H1 (cell line): ENCODE measurements around the gene MAPK1. TPM values are rescaled to one million over a fixed set of nuclear protein-coding genes. Genes with fewer than 3 reads are reported as not detected.
A peak's percentile ranks its signal among the peaks of the same experiment; 100 is the strongest.

Experiments
- CTCF ChIA-PET: fragments of 300-600 bp; sonication (Branson Sonifier 250); formaldehyde crosslinking; loops from one replicate; lab custom pipeline; 2021; ENCODE audit not compliant: partially characterized antibody; lab: Charles Lee
- POLR2A ChIA-PET: fragments of 300-600 bp; sonication (Branson Sonifier 250); formaldehyde crosslinking; loops from one replicate; lab custom pipeline; 2021; ENCODE audit warnings: inconsistent platforms; ENCODE audit not compliant: partially characterized antibody; lab: Charles Lee
- DNase-seq, 2 experiments: peaks; one replicate each; pipeline versions ENCODE4 v3.0.0 to v3.0.0-alpha.2; 2010 to 2022; ENCODE audit warnings: low spot score in 2 of 2, low read depth in 1 of 2, mixed read lengths in 1 of 2
- FAIRE-seq: peaks from 2 replicates; lab custom pipeline; 2011; peaks lifted over from hg19 to GRCh38; lab: Jason Lieb, UNC
- H2AFZ ChIP-seq: 2 replicates; pipeline ENCODE4 v1.8.1; 2012; ENCODE audit warnings: low read length, inconsistent platforms
- H2AK5ac ChIP-seq: 2 replicates; pipeline ENCODE4 v1.6.1; 2013; ENCODE audit warnings: low read depth, low read length
- H2BK120ac ChIP-seq: replicated peaks from 2 replicates; pipeline ENCODE3; 2013; ENCODE audit warnings: low read depth, low read length, inconsistent platforms
- H2BK12ac ChIP-seq: 2 replicates; pipeline ENCODE4 v1.6.1; 2013; ENCODE audit warnings: low read depth, low read length
- H2BK15ac ChIP-seq: 2 replicates; pipeline ENCODE4 v1.6.1; 2013; ENCODE audit warnings: low read length
- H2BK20ac ChIP-seq: 2 replicates; pipeline ENCODE4 v1.6.1; 2013; ENCODE audit warnings: low read length
- H2BK5ac ChIP-seq: 2 replicates; pipeline ENCODE4 v1.6.1; 2013; ENCODE audit warnings: low read depth, low read length
- H3K14ac ChIP-seq: 2 replicates; pipeline ENCODE4 v1.6.1; 2013; ENCODE audit warnings: inconsistent platforms; ENCODE audit not compliant: insufficient read length
- H3K18ac ChIP-seq: 2 replicates; pipeline ENCODE4 v1.6.1; 2013; ENCODE audit warnings: low read length; ENCODE audit errors: extremely low read depth
- H3K23ac ChIP-seq: 2 replicates; pipeline ENCODE4 v1.6.1; 2013; ENCODE audit warnings: inconsistent platforms; ENCODE audit not compliant: insufficient read length
- H3K23me2 ChIP-seq: 2 replicates; pipeline ENCODE4 v1.6.1; 2013; ENCODE audit warnings: low read depth, low read length
- H3K27ac ChIP-seq: 2 replicates; pipeline ENCODE4 v1.6.1; 2011; ENCODE audit warnings: low read depth, low read length, inconsistent platforms
- H3K27me3 ChIP-seq, 4 experiments: replicated peaks in 1 of 4; 1 replicate in 1 of 4; 2 replicates in 3 of 4; pipeline versions ENCODE4 v1.6.1 to v1.8.1; 2011 to 2013; ENCODE audit warnings: low read length in 3 of 4, mild to moderate bottlenecking in 3 of 4, inconsistent platforms in 2 of 4, mixed read lengths in 2 of 4, moderate library complexity in 1 of 4; ENCODE audit not compliant: control insufficient read depth in 3 of 4, insufficient read depth in 3 of 4; ENCODE audit errors: extremely low read depth in 1 of 4
- H3K36me3 ChIP-seq, 4 experiments: 2 replicates each; pipeline versions ENCODE4 v1.6.1 to v1.8.1; 2011 to 2013; ENCODE audit warnings: mild to moderate bottlenecking in 4 of 4, low read length in 3 of 4, moderate library complexity in 2 of 4, control low read depth in 1 of 4, inconsistent platforms in 1 of 4; ENCODE audit not compliant: insufficient read depth in 4 of 4, control insufficient read depth in 2 of 4
- H3K4ac ChIP-seq: replicated peaks from 2 replicates; pipeline ENCODE3; 2013; ENCODE audit warnings: low read length, low read depth, mixed read lengths, inconsistent platforms; ENCODE audit not compliant: insufficient read length
- H3K4me1 ChIP-seq, 4 experiments: replicated peaks in 1 of 4; 1 replicate in 1 of 4; 2 replicates in 3 of 4; pipeline versions ENCODE4 v1.6.1 to v1.8.1; 2011 to 2013; ENCODE audit warnings: low read length in 3 of 4, inconsistent platforms in 2 of 4, mixed read lengths in 1 of 4; ENCODE audit not compliant: insufficient read depth in 4 of 4, control insufficient read depth in 3 of 4
- H3K4me2 ChIP-seq, 2 experiments: 2 replicates each; pipeline versions ENCODE4 v1.6.1 to v1.8.1; 2011 to 2013; ENCODE audit warnings: low read depth in 2 of 2, low read length in 2 of 2, control low read depth in 1 of 2, inconsistent platforms in 1 of 2, mild to moderate bottlenecking in 1 of 2; ENCODE audit not compliant: insufficient read depth in 1 of 2
- H3K4me3 ChIP-seq, 4 experiments: fragments of 200-600, 300-600 bp in 1 of 4; sonication (generic), shearing (Covaris generic), sonication (Bioruptor Twin) in 1 of 4; 2 replicates each; pipeline versions ENCODE4 v1.5.1 to v1.8.1; 2011 to 2016; ENCODE audit warnings: low read length in 4 of 4, low read depth in 3 of 4, control low read depth in 2 of 4, inconsistent platforms in 2 of 4, mild to moderate bottlenecking in 2 of 4, mixed read lengths in 1 of 4, moderate library complexity in 1 of 4; ENCODE audit not compliant: insufficient read depth in 2 of 4; ENCODE audit errors: extremely low read depth in 1 of 4
- H3K56ac ChIP-seq: replicated peaks from 2 replicates; pipeline ENCODE3; 2013; ENCODE audit warnings: low read depth, mild to moderate bottlenecking, mixed read lengths, low read length, inconsistent platforms; ENCODE audit not compliant: insufficient read length
- H3K79me1 ChIP-seq: 2 replicates; pipeline ENCODE4 v1.6.1; 2013; ENCODE audit warnings: low read depth, low read length, control low read depth
- H3K79me2 ChIP-seq, 2 experiments: 2 replicates each; pipeline versions ENCODE4 v1.6.1 to v1.8.1; 2012 to 2013; ENCODE audit warnings: low read length in 2 of 2, mild to moderate bottlenecking in 2 of 2, inconsistent platforms in 1 of 2; ENCODE audit not compliant: insufficient read depth in 2 of 2, control insufficient read depth in 1 of 2
- H3K9ac ChIP-seq, 4 experiments: replicated peaks in 1 of 4; 1 replicate in 1 of 4; 2 replicates in 3 of 4; pipeline versions ENCODE4 v1.6.1 to v1.8.1; 2011 to 2013; ENCODE audit warnings: low read depth in 3 of 4, low read length in 3 of 4, control low read depth in 2 of 4, mild to moderate bottlenecking in 2 of 4, moderate library complexity in 2 of 4, inconsistent platforms in 1 of 4; ENCODE audit errors: extremely low read depth in 1 of 4
- H3K9me3 ChIP-seq, 2 experiments: 2 replicates each; pipeline versions ENCODE4 v1.6.1 to v1.8.1; 2012 to 2013; ENCODE audit warnings: mild to moderate bottlenecking in 2 of 2, moderate library complexity in 2 of 2, control low read depth in 1 of 2, inconsistent platforms in 1 of 2, low read depth in 1 of 2, low read length in 1 of 2, mixed read lengths in 1 of 2; ENCODE audit not compliant: insufficient read depth in 2 of 2
- H4K20me1 ChIP-seq, 2 experiments: replicated peaks in 1 of 2; 2 replicates each; pipeline versions ENCODE3 to v1.8.1; 2011 to 2013; ENCODE audit warnings: inconsistent platforms in 2 of 2, low read length in 2 of 2, mild to moderate bottlenecking in 1 of 2; ENCODE audit not compliant: insufficient read depth in 2 of 2, control insufficient read depth in 1 of 2
- H4K5ac ChIP-seq: 2 replicates; pipeline ENCODE4 v1.6.1; 2013; ENCODE audit warnings: low read length, low read depth, mixed read lengths, inconsistent platforms; ENCODE audit not compliant: insufficient read length
- H4K8ac ChIP-seq: 2 replicates; pipeline ENCODE4 v1.8.0; 2013; ENCODE audit warnings: mild to moderate bottlenecking, moderate library complexity, low read length, inconsistent platforms; ENCODE audit not compliant: insufficient read depth; ENCODE audit errors: extremely low read depth
- H4K91ac ChIP-seq: replicated peaks from 2 replicates; pipeline ENCODE3; 2013; ENCODE audit warnings: low read length, mixed read lengths, inconsistent platforms; ENCODE audit not compliant: insufficient read length
- ASH2L ChIP-seq: fragments of 200-600, 300-600 bp; sonication (generic); IDR thresholded peaks from one replicate; pipeline ENCODE4 v1.7.1; 2017; ENCODE audit warnings: low read length
- CTCF ChIP-seq, 3 experiments: IDR thresholded peaks; 1 replicate in 2 of 3; 2 replicates in 1 of 3; pipeline versions ENCODE4 v1.5.1 to v1.6.1; 2011; ENCODE audit warnings: low read length in 3 of 3, mild to moderate bottlenecking in 3 of 3, inconsistent platforms in 2 of 3, low read depth in 1 of 3, moderate library complexity in 1 of 3; ENCODE audit not compliant: insufficient read depth in 1 of 3; ENCODE audit errors: control extremely low read depth in 1 of 3
- JUN ChIP-seq: IDR thresholded peaks from 2 replicates; pipeline ENCODE4 v1.6.1; 2011; ENCODE audit warnings: low read depth, mild to moderate bottlenecking, improper control_type of control experiment, low read length
- TAF1 ChIP-seq: IDR thresholded peaks from 2 replicates; pipeline ENCODE4 v1.6.1; 2011; ENCODE audit warnings: mild to moderate bottlenecking, low read depth, low read length
- TBP ChIP-seq: IDR thresholded peaks from 2 replicates; pipeline ENCODE4 v1.6.1; 2011; ENCODE audit warnings: low read depth, low read length, improper control_type of control experiment
- YY1 ChIP-seq: IDR thresholded peaks from 2 replicates; pipeline ENCODE4 v1.6.1; 2011; ENCODE audit warnings: low read depth, mild to moderate bottlenecking, low read length
- WGBS, 2 experiments: shearing (Covaris generic) in 1 of 2; methylation state at CpG; one replicate each; pipeline versions ENCODE4 v1.1.6 to v1.1.7; 2013 to 2015; ENCODE audit warnings: low lambda C conversion rate in 2 of 2, mixed read lengths in 2 of 2, inconsistent platforms in 1 of 2, low coverage in 1 of 2, missing lambda C conversion rate in 1 of 2; ENCODE audit not compliant: insufficient replicate concordance in 2 of 2, insufficient coverage in 1 of 2, insufficient read length in 1 of 2; ENCODE audit errors: extremely low coverage in 1 of 2, missing lambda C conversion rate in 1 of 2; 5-methylcytosine and 5-hydroxymethylcytosine counted together
- long read RNA-seq, 2 experiments: library from RNA in 1 of 2; library from capped mRNA in 1 of 2; stranded (forward); transcript quantifications; one replicate each; pipeline ENCODE4 v2.0.0, GENCODE V29; 2021; ENCODE audit warnings: inconsistent platforms in 1 of 2
- polyA minus RNA-seq, 3 experiments: library from RNA; depleted of rRNA, polyadenylated mRNA; stranded (reverse); fragments of >200 nt; gene quantifications; 1 replicate in 2 of 3; 2 replicates in 1 of 3; pipeline ENCODE4 v1.2.3, GENCODE V29; 2011
- polyA plus RNA-seq, 7 experiments: library from polyadenylated mRNA; depleted of rRNA in 3 of 7; stranded (reverse) in 5 of 7; unstranded in 2 of 7; fragments of >200 nt in 5 of 7; fragments of 200-250 nt in 2 of 7; gene quantifications; 1 replicate in 5 of 7; 2 replicates in 1 of 7; 4 replicates in 1 of 7; pipeline versions ENCODE4 v1.2.1 to v1.2.3, GENCODE V29; 2011 to 2013; ENCODE audit warnings: missing spikeins in 2 of 7, mixed read lengths in 2 of 7
- total RNA-seq: library from RNA; stranded (reverse); fragmentation: NEBNext Ultra II Directional; extraction: Animal tissue kit (Norgen Biotek cat#: 25700); gene quantifications from 2 replicates; pipeline ENCODE4 v1.2.1, GENCODE V29; 2021

Gene MAPK1
- total RNA-seq (95.8 and 101 TPM in 2 replicates), polyA plus RNA-seq (2011; rRNA removed) (20.9 and 28.1 TPM in 2 replicates), polyA minus RNA-seq (2011; rRNA and poly(A)+ RNA removed) (84.6 and 115 TPM in 2 replicates)
- polyA plus RNA-seq (2011; cell fraction: cytosol; rRNA removed) = 28.5 TPM
- 32.3 TPM for polyA plus RNA-seq (2011; cell fraction: nucleus; rRNA removed)
- polyA plus RNA-seq (2012, experiment 1 of 2) = 38.2 to 61.7 TPM (median 47.8 TPM) in 4 replicates
- 8.1 TPM for polyA plus RNA-seq (2012, experiment 2 of 2)
- polyA plus RNA-seq (2013, experiment 1 of 2) = 33.8 TPM
- polyA plus RNA-seq (2013, experiment 2 of 2) = 35.8 TPM
- polyA minus RNA-seq (2011; cell fraction: cytosol; rRNA and poly(A)+ RNA removed) = 21.4 TPM
- 25.4 TPM for polyA minus RNA-seq (2011; cell fraction: nucleus; rRNA and poly(A)+ RNA removed)
- long read RNA-seq, experiment 1, full-length matches to known transcripts = 17 of 81 reads
- long read RNA-seq, experiment 1, partial matches to known transcripts = 14 of 81 reads
- long read RNA-seq, experiment 1, other reads (novel, unspliced or antisense) = 50 of 81 reads
- long read RNA-seq, experiment 2, partial matches to known transcripts = 0 of 7 reads
- long read RNA-seq, experiment 2, other reads (novel, unspliced or antisense) = 6 of 7 reads

DNA sequence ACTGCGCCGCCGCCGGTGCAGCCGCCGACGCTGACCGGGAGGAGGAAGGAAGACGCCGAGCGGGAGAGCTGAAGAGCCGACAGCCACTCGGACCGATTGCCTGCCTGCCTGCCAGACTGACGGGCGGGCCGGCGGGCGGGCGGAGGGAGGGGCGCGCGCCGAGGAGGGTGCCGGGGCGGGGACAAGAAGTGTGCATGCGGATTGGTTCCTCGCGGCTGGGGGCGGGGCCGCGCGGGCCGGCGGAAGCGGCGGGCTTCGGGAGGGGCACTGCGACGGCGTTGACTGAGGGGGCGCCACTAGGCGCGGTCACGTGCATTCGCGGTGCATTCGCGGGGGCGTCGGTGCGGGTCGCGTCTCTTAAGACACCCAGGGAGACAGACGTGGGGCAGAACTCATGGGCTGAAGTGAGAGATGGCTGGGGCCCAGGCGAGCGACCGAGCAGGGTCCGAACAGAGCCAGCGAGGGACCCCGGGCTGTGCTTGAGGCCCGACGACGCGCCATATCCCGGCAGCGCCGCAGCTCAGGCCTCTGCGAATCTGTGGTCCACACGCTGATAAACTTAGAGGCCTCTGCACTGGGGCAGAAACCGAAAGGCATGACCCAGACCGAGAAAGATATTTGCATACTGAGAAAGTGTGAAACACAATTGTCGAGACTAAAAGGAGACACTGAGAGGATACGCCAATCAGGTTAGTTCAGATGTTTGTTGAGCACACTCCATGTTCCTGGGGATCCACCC lies at the start of gene MAPK1:
Gene MAPK1, minus strand, starts transcription at position 118 of the 739 bp plus-strand sequence. CDS start 205 bp downstream, outside the sequence.
- Histone ChIP-seq H3K27ac (peak within 1 kb of the TSS; percentile 68; the same call in 1 of the 2 replicates), H2BK12ac (no peak within 1 kb of the TSS), H3K9ac (peak within 1 kb of the TSS; percentile 70 to 95 (median 81)), H3K56ac (peak within 1 kb of the TSS; percentile 90), H3K23me2 (0 out of 2 replicates have a peak, but pooled peaks cover 6% of the 10 kb centered on the region), H2AK5ac (no peak within 1 kb of the TSS), H2BK20ac (no peak within 1 kb of the TSS), H3K4me3 (peak within 1 kb of the TSS; percentile 95 to 99 (median 97)), H3K23ac (no peak within 1 kb of the TSS), H3K9me3 (no peaks in the 10 kb centered on the region), H3K27me3 (no peaks in the 10 kb centered on the region), H4K5ac (peak within 1 kb of the TSS; percentile 89), H2BK15ac (no peak within 1 kb of the TSS), H3K4ac (no peak within 1 kb of the TSS), H4K20me1 (peaks cover 13 to 22% of the 10 kb centered on the region in 2 experiments), H3K79me2 (peaks cover 12 to 42% of the 10 kb centered on the region in 2 experiments), H2BK5ac (peak within 1 kb of the TSS; percentile 76), H4K8ac (peak within 1 kb of the TSS; percentile 89), H3K4me2 (peak within 1 kb of the TSS; percentile 81 to 93), H3K4me1 (peaks cover 2 to 7% (median 4%) of the 10 kb centered on the region in 4 experiments; a peak in 5 of 7 replicates), H3K36me3 (no peaks in the 10 kb centered on the region), H2AFZ (peak within 1 kb of the TSS; percentile 38), H3K14ac (no peak within 1 kb of the TSS), H4K91ac (peak within 1 kb of the TSS; percentile 81), H2BK120ac (no peak within 1 kb of the TSS), H3K79me1 (peaks cover 5% of the 10 kb centered on the region; the same call in 1 of the 2 replicates), H3K18ac (peak within 1 kb of the TSS; percentile 80)
- peak; percentile 51 to 95 for DNase-seq
- 9% methylated on average over 22 of the region's 74 CpGs; no CpG with 5 or more reads in 1 of the 2 experiments for WGBS, 2 experiments
- no peak for FAIRE-seq
- POLR2A ChIA-PET = interaction anchor here (1.0 to 2.2 kb wide), 6 partner anchors 9 to 71 kb away, joined by 3 to 7 read pairs (median 5); no protein-coding TSS in a partner anchor
- CTCF ChIA-PET = interaction anchor here (0.7 kb wide), 1 partner anchor 52 kb away, joined by 3 read pairs; no protein-coding TSS in a partner anchor
- peak in 2 of 3 experiments; percentile 45 to 62; a peak in 3 of 4 replicates for TF ChIP-seq CTCF (IDR thresholded peaks at IDR 0.05; ENCODE audit: control extremely low read depth in 1 of 3, insufficient read depth in 1 of 3, low read depth in 1 of 3, low read length in 3 of 3)
- TF ChIP-seq YY1 = 0 out of 2 replicates have a peak, but pooled peaks have one; percentile 2
- TF ChIP-seq TAF1 = peak; percentile 86
- TF ChIP-seq ASH2L = peak; percentile 85
- peak; percentile 64; the same call in 1 of the 2 replicates for TF ChIP-seq TBP
- TF ChIP-seq JUN = no peak
